ENCODE results near the gene ADCY3. TPM values are rescaled to one million over a fixed set of nuclear protein-coding genes. Genes with fewer than 3 reads are reported as not detected.
"Not testable (repeated sequence)": the region's sequence is repeated elsewhere in the genome, so short reads cannot be mapped to it uniquely, and the experiment has no call there.

ADCY3 gene
- polyA plus RNA-seq, 2 donors: 15.2 to 32.0 TPM

GRCh38 chr2:24840164-24840869 lies 79.7 kb downstream of the ADCY3 start:
- H3K4me3 ChIP-seq (ENCODE audit: low read depth in 1 of 2, low read length in 2 of 2): no peak overlapping the region
- H3K36me3 ChIP-seq (ENCODE audit: control insufficient read depth in 2 of 2, insufficient read depth in 2 of 2, low read length in 1 of 2): peaks cover 0 to 27% of the 10 kb centered on the region in 2 donors
- H3K27ac ChIP-seq (ENCODE audit: low read depth in 2 of 2, low read length in 1 of 2): no peak overlapping the region
- H3K4me1 ChIP-seq (ENCODE audit: control insufficient read depth in 2 of 2, insufficient read depth in 2 of 2, low read length in 1 of 2): no peaks in the 10 kb centered on the region
- 76 to 80% methylated on average over 17 of the region's 17 CpGs for WGBS, 2 donors
- no peaks in the 10 kb centered on the region for H3K9me3 ChIP-seq (ENCODE audit: control insufficient read depth in 2 of 2, insufficient read depth in 1 of 2, low read depth in 1 of 2, low read length in 1 of 2)
- H3K27me3 ChIP-seq (ENCODE audit: control insufficient read depth in 1 of 2, insufficient read depth in 2 of 2, low read length in 2 of 2): no peaks in the 10 kb centered on the region

GRCh38 chr2:24839729-24840128 lies 80.3 kb downstream of the ADCY3 start:
- H3K4me1 ChIP-seq (ENCODE audit: control insufficient read depth in 2 of 2, insufficient read depth in 2 of 2, low read length in 1 of 2): no peaks in the 10 kb centered on the region
- 91 to 92% methylated on average over 15 of the region's 15 CpGs for WGBS, 2 donors

GRCh38 chr2:24838541-24838940 lies 81.5 kb downstream of the ADCY3 start:
- H3K9me3 ChIP-seq (ENCODE audit: control insufficient read depth in 2 of 2, insufficient read depth in 1 of 2, low read depth in 1 of 2, low read length in 1 of 2): no peaks in the 10 kb centered on the region

More at GRCh38 chr2:24839729-24840128, 80.3 kb downstream of the ADCY3 start:
- no peaks in the 10 kb centered on the region for H3K9me3 ChIP-seq (ENCODE audit: control insufficient read depth in 2 of 2, insufficient read depth in 1 of 2, low read depth in 1 of 2, low read length in 1 of 2)
- H3K27me3 ChIP-seq (ENCODE audit: control insufficient read depth in 1 of 2, insufficient read depth in 2 of 2, low read length in 2 of 2): no peaks in the 10 kb centered on the region
- H3K4me3 ChIP-seq (ENCODE audit: low read depth in 1 of 2, low read length in 2 of 2): no peak overlapping the region
- no peak overlapping the region for H3K27ac ChIP-seq (ENCODE audit: low read depth in 2 of 2, low read length in 1 of 2)
- H3K36me3 ChIP-seq (ENCODE audit: control insufficient read depth in 2 of 2, insufficient read depth in 2 of 2, low read length in 1 of 2): peaks cover 0 to 28% of the 10 kb centered on the region in 2 donors

GRCh38 chr2:24837996-24838513 lies 82.0 kb downstream of the ADCY3 start:
- H3K36me3 ChIP-seq (ENCODE audit: control insufficient read depth in 2 of 2, insufficient read depth in 2 of 2, low read length in 1 of 2): peaks cover 0 to 35% of the 10 kb centered on the region in 2 donors

More at GRCh38 chr2:24838541-24838940, 81.5 kb downstream of the ADCY3 start:
- Histone ChIP-seq H3K36me3 (ENCODE audit: control insufficient read depth in 2 of 2, insufficient read depth in 2 of 2, low read length in 1 of 2) (peaks cover 0 to 34% of the 10 kb centered on the region in 2 donors), H3K4me1 (ENCODE audit: control insufficient read depth in 2 of 2, insufficient read depth in 2 of 2, low read length in 1 of 2) (no peaks in the 10 kb centered on the region), H3K4me3 (ENCODE audit: low read depth in 1 of 2, low read length in 2 of 2) (no peak overlapping the region), H3K27ac (ENCODE audit: low read depth in 2 of 2, low read length in 1 of 2) (no peak overlapping the region), H3K27me3 (ENCODE audit: control insufficient read depth in 1 of 2, insufficient read depth in 2 of 2, low read length in 2 of 2) (no peaks in the 10 kb centered on the region)
- WGBS, 2 donors: 95% methylated on average over 18 of the region's 18 CpGs

DNA sequence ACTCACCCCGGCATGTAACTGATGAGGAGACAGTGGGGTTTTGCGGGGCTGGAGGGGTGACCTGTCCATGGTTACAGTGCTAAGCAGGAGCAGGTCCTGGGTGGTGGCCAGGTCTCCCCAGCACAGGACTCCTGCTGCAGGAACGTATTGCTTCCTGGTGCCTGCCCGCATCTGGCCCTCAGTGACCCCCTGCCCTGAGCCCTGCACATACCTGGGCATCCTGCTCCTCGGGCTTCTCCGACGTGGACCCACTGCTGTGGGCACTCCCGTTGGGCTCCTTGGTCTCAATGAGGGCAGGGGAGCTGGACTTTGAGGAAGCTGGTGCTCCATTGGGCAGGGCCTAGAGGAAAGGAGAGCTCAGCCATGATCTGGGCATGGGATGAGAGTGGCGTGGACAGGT lies 83.3 kb downstream of the ADCY3 start:
- Histone ChIP-seq H3K4me3 (ENCODE audit: low read depth in 1 of 2, low read length in 2 of 2) (no peak overlapping the region), H3K36me3 (ENCODE audit: control insufficient read depth in 2 of 2, insufficient read depth in 2 of 2, low read length in 1 of 2) (peaks cover 0 to 35% of the 10 kb centered on the region in 2 donors), H3K9me3 (ENCODE audit: control insufficient read depth in 2 of 2, insufficient read depth in 1 of 2, low read depth in 1 of 2, low read length in 1 of 2) (no peaks in the 10 kb centered on the region), H3K4me1 (ENCODE audit: control insufficient read depth in 2 of 2, insufficient read depth in 2 of 2, low read length in 1 of 2) (no peaks in the 10 kb centered on the region), H3K27ac (ENCODE audit: low read depth in 2 of 2, low read length in 1 of 2) (no peak overlapping the region), H3K27me3 (ENCODE audit: control insufficient read depth in 1 of 2, insufficient read depth in 2 of 2, low read length in 2 of 2) (no peaks in the 10 kb centered on the region)
- WGBS, 2 donors: 92 to 94% methylated on average over 9 of the region's 9 CpGs

More at GRCh38 chr2:24837996-24838513, 82.0 kb downstream of the ADCY3 start:
- H3K27me3 ChIP-seq (ENCODE audit: control insufficient read depth in 1 of 2, insufficient read depth in 2 of 2, low read length in 2 of 2): no peaks in the 10 kb centered on the region
- no peaks in the 10 kb centered on the region for H3K4me1 ChIP-seq (ENCODE audit: control insufficient read depth in 2 of 2, insufficient read depth in 2 of 2, low read length in 1 of 2)
- H3K9me3 ChIP-seq (ENCODE audit: control insufficient read depth in 2 of 2, insufficient read depth in 1 of 2, low read depth in 1 of 2, low read length in 1 of 2): no peaks in the 10 kb centered on the region
- WGBS, 2 donors: 89 to 90% methylated on average over 5 of the region's 5 CpGs
- H3K27ac ChIP-seq (ENCODE audit: low read depth in 2 of 2, low read length in 1 of 2): no peak overlapping the region
- no peak overlapping the region for H3K4me3 ChIP-seq (ENCODE audit: low read depth in 1 of 2, low read length in 2 of 2)

DNA sequence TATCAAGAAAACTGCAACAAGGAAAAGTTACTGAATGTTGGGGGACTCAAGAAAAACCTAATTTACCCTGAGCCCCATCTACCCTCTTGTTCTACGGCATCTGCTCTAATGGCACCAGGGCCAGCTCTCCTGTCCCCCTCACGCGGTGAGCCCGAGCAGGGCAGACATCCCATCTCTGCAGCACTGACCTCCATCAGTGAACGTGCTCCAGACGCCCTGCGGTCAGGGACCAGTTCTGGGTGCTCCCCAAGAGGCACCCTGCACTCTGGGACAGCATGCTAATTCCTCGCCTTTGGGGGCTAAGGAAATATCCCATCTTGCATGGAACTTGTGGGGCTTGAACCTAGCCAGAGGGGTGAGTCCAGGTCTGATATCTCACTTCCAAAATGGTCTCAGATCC lies 83.8 kb downstream of the ADCY3 start:
- Histone ChIP-seq H3K27me3 (ENCODE audit: control insufficient read depth in 1 of 2, insufficient read depth in 2 of 2, low read length in 2 of 2) (no peaks in the 10 kb centered on the region), H3K4me3 (ENCODE audit: low read depth in 1 of 2, low read length in 2 of 2) (no peak overlapping the region), H3K36me3 (ENCODE audit: control insufficient read depth in 2 of 2, insufficient read depth in 2 of 2, low read length in 1 of 2) (peaks cover 0 to 35% of the 10 kb centered on the region in 2 donors), H3K4me1 (ENCODE audit: control insufficient read depth in 2 of 2, insufficient read depth in 2 of 2, low read length in 1 of 2) (no peaks in the 10 kb centered on the region), H3K27ac (ENCODE audit: low read depth in 2 of 2, low read length in 1 of 2) (no peak overlapping the region), H3K9me3 (ENCODE audit: control insufficient read depth in 2 of 2, insufficient read depth in 1 of 2, low read depth in 1 of 2, low read length in 1 of 2) (no peaks in the 10 kb centered on the region)
- 95% methylated on average over 8 of the region's 8 CpGs for WGBS, 2 donors

- not testable (repeated sequence) for H3K27me3 ChIP-seq (ENCODE audit: control insufficient read depth in 1 of 2, insufficient read depth in 2 of 2, low read length in 2 of 2); H3K4me3 ChIP-seq (ENCODE audit: low read depth in 1 of 2, low read length in 2 of 2); H3K4me1 ChIP-seq (ENCODE audit: control insufficient read depth in 2 of 2, insufficient read depth in 2 of 2, low read length in 1 of 2); H3K9me3 ChIP-seq (ENCODE audit: control insufficient read depth in 2 of 2, insufficient read depth in 1 of 2, low read depth in 1 of 2, low read length in 1 of 2)
- Histone ChIP-seq H3K36me3 (ENCODE audit: control insufficient read depth in 2 of 2, insufficient read depth in 2 of 2, low read length in 1 of 2) (peaks cover 0 to 31% of the 10 kb centered on the region in 2 donors), H3K27ac (ENCODE audit: low read depth in 2 of 2, low read length in 1 of 2) (peak overlapping the region in 1 of 2 donors; percentile 1)
- 67 to 79% methylated on average over 8 of the region's 8 CpGs for WGBS, 2 donors
Observed at GRCh38 chr2:24835411-24835810, 84.6 kb downstream of the ADCY3 start.

DNA sequence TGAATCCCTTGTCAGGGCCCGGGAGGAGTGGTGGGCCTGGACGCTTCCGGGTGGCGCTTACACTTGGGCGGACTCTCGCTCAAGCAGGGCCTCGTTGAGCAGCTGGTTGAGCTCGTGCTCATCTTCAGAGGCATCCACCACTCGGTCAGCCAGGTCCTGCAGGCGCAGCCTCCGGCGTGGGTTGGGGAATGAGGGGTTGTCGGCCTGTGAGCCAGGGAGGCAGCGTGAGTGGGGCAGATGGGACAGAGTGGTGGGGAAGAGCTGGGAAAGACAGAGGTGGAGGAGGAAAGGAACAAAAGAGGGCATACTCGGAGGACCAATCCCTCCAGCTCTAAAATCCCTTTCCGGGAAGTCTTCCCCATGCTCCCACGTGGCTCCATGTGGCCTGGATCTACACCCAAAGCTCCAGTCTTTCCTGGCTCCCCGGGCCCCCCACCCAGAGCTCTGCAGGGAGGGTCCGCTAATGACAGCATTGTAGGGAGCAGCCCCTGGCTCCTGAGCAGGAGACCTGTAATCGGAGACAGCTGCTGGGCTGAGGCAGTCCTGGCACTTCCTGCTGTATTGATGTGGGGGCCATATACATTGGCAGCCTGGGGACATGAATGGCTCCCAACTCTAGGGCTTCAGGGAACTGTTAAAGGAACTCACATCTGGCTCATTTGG lies 85.2 kb downstream of the ADCY3 start:
- Histone ChIP-seq H3K36me3 (ENCODE audit: control insufficient read depth in 2 of 2, insufficient read depth in 2 of 2, low read length in 1 of 2) (peaks cover 0 to 30% of the 10 kb centered on the region in 2 donors), H3K4me3 (ENCODE audit: low read depth in 1 of 2, low read length in 2 of 2) (no peak overlapping the region), H3K27ac (ENCODE audit: low read depth in 2 of 2, low read length in 1 of 2) (peak overlapping the region in 1 of 2 donors; percentile 1), H3K4me1 (ENCODE audit: control insufficient read depth in 2 of 2, insufficient read depth in 2 of 2, low read length in 1 of 2) (no peaks in the 10 kb centered on the region), H3K27me3 (ENCODE audit: control insufficient read depth in 1 of 2, insufficient read depth in 2 of 2, low read length in 2 of 2) (no peaks in the 10 kb centered on the region), H3K9me3 (ENCODE audit: control insufficient read depth in 2 of 2, insufficient read depth in 1 of 2, low read depth in 1 of 2, low read length in 1 of 2) (no peaks in the 10 kb centered on the region)
- 94 to 96% methylated on average over 20 of the region's 20 CpGs for WGBS, 2 donors

- Histone ChIP-seq H3K9me3 (ENCODE audit: control insufficient read depth in 2 of 2, insufficient read depth in 1 of 2, low read depth in 1 of 2, low read length in 1 of 2) (no peaks in the 10 kb centered on the region), H3K36me3 (ENCODE audit: control insufficient read depth in 2 of 2, insufficient read depth in 2 of 2, low read length in 1 of 2) (peaks cover 0 to 25% of the 10 kb centered on the region in 2 donors), H3K4me1 (ENCODE audit: control insufficient read depth in 2 of 2, insufficient read depth in 2 of 2, low read length in 1 of 2) (no peaks in the 10 kb centered on the region), H3K27me3 (ENCODE audit: control insufficient read depth in 1 of 2, insufficient read depth in 2 of 2, low read length in 2 of 2) (no peaks in the 10 kb centered on the region), H3K27ac (ENCODE audit: low read depth in 2 of 2, low read length in 1 of 2) (no peak overlapping the region), H3K4me3 (ENCODE audit: low read depth in 1 of 2, low read length in 2 of 2) (no peak overlapping the region)
- 90 to 92% methylated on average over 32 of the region's 32 CpGs for WGBS, 2 donors
Observed at GRCh38 chr2:24833821-24834732, 86.0 kb downstream of the ADCY3 start.

All from esophagus (tissue), 2 donors.